ENCODE data around the gene AHDC1.
"Not testable (repeated sequence)": the region's sequence is repeated elsewhere in the genome, so short reads cannot be mapped to it uniquely, and the experiment has no call there.

Gene AHDC1

DNA sequence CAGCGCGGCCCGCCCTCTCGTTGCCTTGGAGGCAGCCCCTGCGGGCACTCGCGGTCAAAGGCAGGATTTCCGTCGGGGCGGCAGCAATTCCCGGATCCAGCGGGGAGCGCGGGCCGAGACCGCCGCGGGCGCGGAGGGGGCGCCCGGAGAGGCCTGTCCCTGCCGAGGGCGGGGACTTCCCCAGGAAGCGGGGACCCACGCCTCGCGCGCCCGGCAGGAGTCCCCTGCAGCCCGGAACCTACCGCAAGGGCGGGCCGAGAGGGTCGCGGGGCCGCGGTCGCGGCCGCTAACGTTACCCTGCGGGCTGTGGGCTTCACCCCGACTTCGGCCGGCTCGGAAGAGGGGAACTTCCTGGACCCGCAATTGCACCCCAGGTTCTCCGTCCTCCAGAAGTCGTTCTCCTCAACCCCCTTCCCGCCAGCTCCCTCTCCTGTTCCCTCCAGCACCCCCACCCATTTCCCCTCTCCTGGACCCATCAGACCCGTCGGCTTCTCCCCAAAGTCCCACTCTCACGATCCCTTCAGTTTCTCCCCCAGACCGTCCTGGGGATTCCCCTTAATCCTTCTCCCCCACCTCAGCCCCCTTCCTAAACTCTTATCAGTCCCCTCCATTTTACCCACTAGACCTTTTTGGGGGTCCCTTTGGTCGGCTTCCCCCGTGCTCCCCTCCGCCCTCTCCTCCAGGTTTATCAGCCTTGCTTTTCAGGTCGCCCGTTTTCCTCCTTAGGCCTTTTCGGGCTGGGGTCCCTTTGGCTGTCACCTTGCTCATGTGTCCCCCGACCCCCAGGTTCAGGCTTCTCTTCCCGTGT lies 30.4 kb upstream of the AHDC1 start:
- DNase-seq (ENCODE audit: low spot score) = peak; percentile 30

- no peak for DNase-seq (ENCODE audit: low spot score)
Measured at GRCh38 chr1:27633640-27634176, 29.8 kb upstream of the AHDC1 start.

- no peak for DNase-seq (ENCODE audit: low spot score)
Measured at GRCh38 chr1:27633298-27633610, 29.3 kb upstream of the AHDC1 start.

- DNase-seq (ENCODE audit: low spot score) = no peak
Measured at GRCh38 chr1:27632387-27633297, 28.7 kb upstream of the AHDC1 start.

DNA sequence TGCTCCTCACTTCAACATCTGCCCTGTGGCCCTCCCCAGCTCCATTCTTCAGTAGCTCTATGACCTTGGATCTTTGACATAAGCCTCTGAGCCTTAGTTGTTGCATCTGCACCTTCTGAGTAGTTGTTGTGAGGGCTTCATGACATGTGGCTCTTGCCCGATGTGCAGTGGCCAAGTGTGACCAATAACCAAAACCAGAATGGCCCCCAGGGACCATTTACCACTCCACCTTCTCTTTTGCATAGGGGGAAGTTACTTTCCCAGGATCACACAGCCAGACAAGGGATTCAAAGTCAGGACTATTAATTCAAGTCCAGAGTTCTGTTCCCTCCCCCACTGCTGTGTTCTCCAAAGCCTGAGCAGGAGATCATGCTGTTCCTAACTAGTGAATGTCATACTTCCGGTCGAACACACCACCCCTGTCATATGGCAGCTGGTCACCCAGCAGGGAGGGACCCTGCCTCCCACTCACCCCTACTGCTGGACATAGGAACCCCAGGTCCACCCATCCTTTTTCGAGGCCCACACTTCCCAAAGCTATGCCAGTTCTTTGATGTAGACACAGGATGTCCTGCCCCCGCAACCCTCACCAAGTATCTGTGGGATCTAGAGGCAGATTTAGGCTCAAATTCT lies 27.0 kb upstream of the AHDC1 start:
- DNase-seq (ENCODE audit: low spot score) = peak; percentile 27

DNA sequence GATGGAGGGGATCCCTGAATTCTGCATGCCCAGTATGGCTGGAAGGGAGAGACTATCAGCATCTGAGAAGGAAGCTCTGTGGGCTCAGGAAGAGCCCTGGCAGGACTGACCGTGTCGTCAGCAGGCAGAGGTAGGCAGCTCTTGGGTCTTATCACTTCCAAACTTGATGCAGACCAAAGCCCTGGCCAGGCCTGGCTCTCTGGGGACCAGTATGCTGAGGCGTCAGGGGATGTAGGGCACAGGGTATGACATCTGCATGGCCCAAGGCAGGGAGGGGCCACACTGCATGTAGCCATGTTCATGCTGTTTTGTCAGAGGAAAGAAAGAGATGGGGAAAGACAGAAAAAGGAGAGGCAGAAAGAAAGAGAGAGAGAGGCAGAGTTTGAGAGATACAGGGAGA lies 24.8 kb upstream of the AHDC1 start:
- no peak for DNase-seq (ENCODE audit: low spot score)

- not testable (repeated sequence) for DNase-seq (ENCODE audit: low spot score)
Measured at GRCh38 chr1:27627733-27628132, 23.8 kb upstream of the AHDC1 start.

- DNase-seq (ENCODE audit: low spot score) = no peak
Measured at GRCh38 chr1:27627061-27627460, 23.1 kb upstream of the AHDC1 start.

DNA sequence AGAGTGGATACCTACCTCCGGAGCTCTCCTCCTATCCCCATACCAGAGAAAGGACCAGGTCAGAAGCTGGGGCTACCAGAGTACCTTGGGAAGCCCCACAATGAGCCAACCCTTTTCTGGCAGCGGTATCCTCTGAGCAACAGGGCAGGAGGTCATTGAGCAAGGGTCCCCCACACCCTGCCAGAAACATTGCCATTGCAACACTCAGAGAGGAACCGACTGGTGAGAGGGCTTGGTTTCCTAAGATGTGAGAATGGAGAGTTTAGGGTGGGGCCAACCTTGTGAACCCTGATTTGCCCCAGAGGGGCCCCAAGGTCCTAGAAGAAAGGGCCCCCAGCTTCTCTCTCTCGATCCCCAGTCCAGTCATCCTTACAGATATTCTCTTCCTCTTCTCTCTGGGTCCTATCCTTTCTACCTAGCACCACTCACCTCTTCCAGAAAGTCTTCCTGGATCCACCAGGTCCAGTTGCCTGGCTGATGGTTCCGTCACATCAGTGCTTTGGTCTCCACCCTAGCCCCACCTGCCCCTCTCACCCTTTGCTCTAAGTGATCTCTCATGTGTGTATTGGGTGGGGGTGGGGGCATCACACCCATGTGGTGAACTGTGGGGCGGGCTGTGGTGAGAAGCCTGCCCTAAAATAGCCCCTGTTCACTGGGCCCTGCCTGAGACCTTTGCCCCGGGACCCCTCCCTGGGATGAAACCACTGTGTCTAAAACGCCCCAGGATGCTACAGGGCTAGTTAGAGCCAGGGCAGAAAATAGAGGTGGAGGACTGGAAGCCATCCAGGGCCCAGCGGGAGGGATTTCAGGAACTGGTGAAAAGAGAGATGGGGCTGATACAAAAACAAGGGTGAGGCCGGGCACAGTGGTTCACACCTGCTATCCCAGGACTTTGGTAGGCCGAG lies 22.3 kb upstream of the AHDC1 start:
- no peak for DNase-seq (ENCODE audit: low spot score)

GRCh38 chr1:27624467-27625178 lies 20.7 kb upstream of the AHDC1 start:
- DNase-seq (ENCODE audit: low spot score) = no peak

DNA sequence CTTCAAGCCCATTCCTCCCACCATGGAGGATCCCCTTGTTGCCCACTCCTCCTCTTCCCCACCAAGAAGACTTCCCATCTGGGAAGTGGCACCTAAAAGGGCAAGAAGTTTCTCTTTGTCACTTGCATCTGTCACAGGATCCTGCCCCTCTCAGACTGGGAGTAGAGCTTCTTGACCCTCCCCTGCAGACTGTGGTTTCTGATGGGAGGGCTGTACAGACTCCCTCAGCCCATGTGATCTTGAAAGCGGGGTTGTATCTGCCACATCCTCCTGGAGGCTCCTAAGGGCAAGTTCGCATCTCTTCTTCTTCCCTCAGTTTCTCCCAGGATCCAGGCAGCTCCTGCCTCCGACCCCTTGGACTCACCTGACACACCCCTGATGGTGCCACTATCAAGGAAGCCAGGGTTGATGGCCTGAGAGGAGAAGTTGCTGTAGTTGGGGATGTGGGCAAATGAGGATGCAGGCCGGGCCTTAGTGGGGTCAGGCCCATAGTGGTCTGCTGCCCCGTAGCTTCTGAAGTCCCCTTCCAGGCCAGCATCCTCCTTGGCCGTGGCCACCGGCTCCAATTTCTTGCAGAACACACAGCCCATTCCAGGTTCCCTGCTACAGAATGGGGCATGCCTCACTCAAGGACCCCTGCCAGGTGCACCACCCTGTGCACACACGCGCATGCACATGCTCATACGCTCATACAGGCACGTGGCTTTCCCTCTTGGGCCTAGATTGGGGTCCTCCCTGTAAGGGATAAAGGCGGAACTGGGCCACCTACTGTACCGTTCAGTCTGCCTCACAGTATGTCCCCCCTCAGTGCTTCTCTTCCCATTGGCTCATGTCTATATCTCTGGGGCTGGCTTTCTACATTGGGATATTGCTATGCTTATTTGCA lies 19.6 kb upstream of the AHDC1 start:
- no peak for DNase-seq (ENCODE audit: low spot score)

DNA sequence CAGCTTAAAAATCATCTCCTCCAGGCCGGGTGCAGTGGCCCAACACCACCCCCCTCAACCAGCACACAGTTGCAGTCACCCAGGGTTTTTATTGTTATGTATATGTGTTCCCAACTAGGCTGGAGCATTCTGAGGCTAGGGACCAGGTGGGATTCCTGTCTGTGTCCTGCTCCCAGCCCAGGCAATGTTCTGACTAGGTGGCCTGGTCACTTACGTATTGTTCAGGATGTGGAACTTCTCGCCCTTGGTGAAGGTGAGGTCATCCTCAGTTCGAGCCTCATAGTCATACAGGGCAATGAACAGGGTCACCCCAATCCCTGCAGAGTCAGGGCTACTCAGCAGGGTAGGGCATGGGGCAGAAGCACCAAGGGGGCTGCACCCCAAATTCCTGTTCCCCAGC lies 18.9 kb upstream of the AHDC1 start:
- no peak for DNase-seq (ENCODE audit: low spot score)

- DNase-seq (ENCODE audit: low spot score) = no peak
Measured at GRCh38 chr1:27621051-27621920, 17.3 kb upstream of the AHDC1 start.

DNA sequence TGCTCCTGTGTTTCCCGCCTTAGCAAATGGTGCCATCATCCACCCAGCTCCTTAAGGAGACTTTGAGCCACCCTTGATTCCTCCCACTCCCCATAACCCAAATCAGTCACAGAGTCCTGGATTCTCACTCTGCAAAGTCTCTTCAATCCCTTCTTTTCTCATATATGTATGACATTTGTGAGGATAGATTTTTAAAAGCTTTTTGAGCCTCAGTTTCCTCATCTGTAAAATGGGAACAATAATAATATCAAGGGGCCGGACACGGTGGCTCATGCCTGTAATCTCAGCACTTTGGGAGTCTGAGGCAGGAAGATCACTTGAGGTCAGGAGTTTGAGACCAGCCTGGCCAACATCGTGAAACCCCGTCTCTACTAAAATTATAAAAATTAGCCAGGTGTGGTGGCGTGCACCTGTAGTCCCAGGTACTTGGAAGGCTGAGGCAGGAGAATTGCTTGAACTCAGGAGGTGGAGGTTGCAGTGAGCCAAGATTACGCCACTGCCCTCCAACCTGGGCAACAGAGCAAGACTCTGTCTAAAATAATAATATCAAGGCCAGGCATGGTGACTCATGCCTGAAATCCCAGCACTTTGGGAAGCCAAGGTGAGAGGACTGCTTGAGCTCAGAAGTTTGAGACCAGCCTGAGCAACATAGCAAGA lies 16.0 kb upstream of the AHDC1 start:
- not testable (repeated sequence) for DNase-seq (ENCODE audit: low spot score)

DNA sequence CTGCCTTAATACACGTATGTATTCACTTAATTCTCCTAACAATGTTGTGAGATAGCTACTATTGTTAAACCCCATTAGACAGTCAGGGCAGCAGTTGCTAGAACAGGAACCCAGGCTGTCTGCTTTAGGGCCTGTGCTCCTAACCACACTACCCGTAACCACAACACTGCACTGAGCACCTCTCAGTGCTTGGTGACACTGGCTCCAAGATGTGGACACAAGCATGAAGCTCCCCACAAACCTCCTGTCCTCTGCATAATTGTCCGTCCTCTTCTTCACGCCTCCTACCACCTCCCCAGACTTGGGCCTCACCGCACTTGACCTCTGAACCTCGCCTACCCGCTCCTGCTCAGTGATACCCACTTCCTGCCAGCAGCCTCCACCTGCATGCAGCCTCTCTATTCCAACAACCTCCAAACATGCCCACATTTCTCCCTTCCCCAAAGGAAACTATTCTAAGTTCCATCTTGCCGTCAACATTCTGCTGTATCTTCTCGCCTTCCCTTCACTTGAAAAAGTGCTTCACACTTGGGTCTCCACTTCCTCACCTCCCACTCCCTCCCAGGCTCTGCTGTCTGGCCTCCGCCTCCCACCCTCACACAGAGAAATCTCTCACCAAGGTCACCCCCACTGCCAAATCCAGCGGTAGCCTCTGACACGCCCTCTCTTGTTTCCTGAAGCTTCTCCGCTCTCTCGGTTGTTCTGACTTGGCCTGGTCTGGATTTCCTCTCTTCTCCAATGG lies 14.6 kb upstream of the AHDC1 start:
- no peak for DNase-seq (ENCODE audit: low spot score)

GRCh38 chr1:27617420-27617819 lies 13.5 kb upstream of the AHDC1 start:
- DNase-seq (ENCODE audit: low spot score) = no peak

DNA sequence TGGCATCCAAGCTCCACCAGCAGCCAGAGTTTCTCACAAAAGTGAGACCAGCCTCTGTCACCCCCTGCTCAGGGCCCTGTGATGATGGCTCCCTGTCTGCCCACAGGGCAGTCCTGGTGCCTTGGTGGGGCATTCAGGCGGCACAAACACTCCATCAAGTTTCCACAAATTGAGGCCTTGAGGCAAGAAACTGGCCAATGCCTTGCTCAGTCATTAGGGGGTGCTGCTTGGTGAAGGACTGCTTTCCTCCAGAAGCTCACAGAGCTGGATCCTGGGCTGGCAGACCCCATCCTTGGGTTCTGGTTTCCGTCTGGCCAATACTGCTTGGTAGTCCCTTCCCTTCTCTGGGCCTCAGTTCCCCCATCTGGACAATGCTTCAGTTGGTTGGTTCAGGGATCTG lies 12.5 kb upstream of the AHDC1 start:
- no peak for DNase-seq (ENCODE audit: low spot score)
